Measurements from ENCODE around the gene COL16A1.

- TF ChIP-seq POLR2A (IDR thresholded peaks at IDR 0.05): no peak
- TF ChIP-seq, protein P1, sequence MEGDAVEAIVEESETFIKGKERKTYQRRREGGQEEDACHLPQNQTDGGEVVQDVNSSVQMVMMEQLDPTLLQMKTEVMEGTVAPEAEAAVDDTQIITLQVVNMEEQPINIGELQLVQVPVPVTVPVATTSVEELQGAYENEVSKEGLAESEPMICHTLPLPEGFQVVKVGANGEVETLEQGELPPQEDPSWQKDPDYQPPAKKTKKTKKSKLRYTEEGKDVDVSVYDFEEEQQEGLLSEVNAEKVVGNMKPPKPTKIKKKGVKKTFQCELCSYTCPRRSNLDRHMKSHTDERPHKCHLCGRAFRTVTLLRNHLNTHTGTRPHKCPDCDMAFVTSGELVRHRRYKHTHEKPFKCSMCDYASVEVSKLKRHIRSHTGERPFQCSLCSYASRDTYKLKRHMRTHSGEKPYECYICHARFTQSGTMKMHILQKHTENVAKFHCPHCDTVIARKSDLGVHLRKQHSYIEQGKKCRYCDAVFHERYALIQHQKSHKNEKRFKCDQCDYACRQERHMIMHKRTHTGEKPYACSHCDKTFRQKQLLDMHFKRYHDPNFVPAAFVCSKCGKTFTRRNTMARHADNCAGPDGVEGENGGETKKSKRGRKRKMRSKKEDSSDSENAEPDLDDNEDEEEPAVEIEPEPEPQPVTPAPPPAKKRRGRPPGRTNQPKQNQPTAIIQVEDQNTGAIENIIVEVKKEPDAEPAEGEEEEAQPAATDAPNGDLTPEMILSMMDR (IDR thresholded peaks at IDR 0.05): no peak
Observed at GRCh38 chr1:31730336-31731048, 26.7 kb upstream of the COL16A1 start.

Measured in tibial nerve (tissue), 3 donors.